NCI-H2196 treated with DMSO at 0.1 percent for 48 hours (cell line): ENCODE measurements around the gene TSPAN15.
"Not testable (repeated sequence)": the region's sequence is repeated elsewhere in the genome, so short reads cannot be mapped to it uniquely, and the experiment has no call there.

ENCODE experiments used
- DNase-seq: peaks from one replicate; lab custom pipeline; 2025; ENCODE audit not compliant: unreplicated experiment; lab: John Stamatoyannopoulos, UW

TSPAN15 gene

GRCh38 chr10:69533658-69534057, 82.4 kb downstream of the TSPAN15 start:
- DNase-seq = no peak

- DNase-seq = not testable (repeated sequence)
Measured at GRCh38 chr10:69536521-69536920, 85.3 kb downstream of the TSPAN15 start.

GRCh38 chr10:69537449-69537848, 86.2 kb downstream of the TSPAN15 start:
- no peak for DNase-seq

- DNase-seq = no peak
Measured at GRCh38 chr10:69538461-69538860, 87.2 kb downstream of the TSPAN15 start.

- DNase-seq = no peak
Measured at GRCh38 chr10:69541463-69541862, 90.2 kb downstream of the TSPAN15 start.

- DNase-seq = no peak
Measured at GRCh38 chr10:69549959-69550358, 98.7 kb downstream of the TSPAN15 start.

- DNase-seq = no peak
Measured at GRCh38 chr10:69552268-69552667, 101.0 kb downstream of the TSPAN15 start.

GRCh38 chr10:69553328-69553727, 102.1 kb downstream of the TSPAN15 start:
- no peak for DNase-seq

- no peak for DNase-seq
Measured at GRCh38 chr10:69554611-69555010, 103.3 kb downstream of the TSPAN15 start.
